Measurements from ENCODE around the gene SLC25A26.

GRCh38 chr3:66404903-66405700 is 184.3 kb downstream of the SLC25A26 start:
- TF ChIP-seq, protein P1, sequence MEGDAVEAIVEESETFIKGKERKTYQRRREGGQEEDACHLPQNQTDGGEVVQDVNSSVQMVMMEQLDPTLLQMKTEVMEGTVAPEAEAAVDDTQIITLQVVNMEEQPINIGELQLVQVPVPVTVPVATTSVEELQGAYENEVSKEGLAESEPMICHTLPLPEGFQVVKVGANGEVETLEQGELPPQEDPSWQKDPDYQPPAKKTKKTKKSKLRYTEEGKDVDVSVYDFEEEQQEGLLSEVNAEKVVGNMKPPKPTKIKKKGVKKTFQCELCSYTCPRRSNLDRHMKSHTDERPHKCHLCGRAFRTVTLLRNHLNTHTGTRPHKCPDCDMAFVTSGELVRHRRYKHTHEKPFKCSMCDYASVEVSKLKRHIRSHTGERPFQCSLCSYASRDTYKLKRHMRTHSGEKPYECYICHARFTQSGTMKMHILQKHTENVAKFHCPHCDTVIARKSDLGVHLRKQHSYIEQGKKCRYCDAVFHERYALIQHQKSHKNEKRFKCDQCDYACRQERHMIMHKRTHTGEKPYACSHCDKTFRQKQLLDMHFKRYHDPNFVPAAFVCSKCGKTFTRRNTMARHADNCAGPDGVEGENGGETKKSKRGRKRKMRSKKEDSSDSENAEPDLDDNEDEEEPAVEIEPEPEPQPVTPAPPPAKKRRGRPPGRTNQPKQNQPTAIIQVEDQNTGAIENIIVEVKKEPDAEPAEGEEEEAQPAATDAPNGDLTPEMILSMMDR (IDR thresholded peaks at IDR 0.05), result no peak
- TF ChIP-seq POLR2A (IDR thresholded peaks at IDR 0.05), result no peak
- no peak for TF ChIP-seq EP300 (IDR thresholded peaks at IDR 0.05)
